Endodermal cell (in vitro differentiated cells): Measurements from ENCODE around the gene MBTPS1. TPM values are rescaled to one million over a fixed set of nuclear protein-coding genes. Genes with fewer than 3 reads are reported as not detected.

Experiments used
- DNase-seq: peaks from one replicate; pipeline ENCODE4 v3.0.0-alpha.2; 2017
- H3K27ac ChIP-seq: 2 replicates; pipeline ENCODE4 v1.5.1; 2013; ENCODE audit warnings: mild to moderate bottlenecking, low read depth, low read length, moderate library complexity
- H3K27me3 ChIP-seq: 2 replicates; pipeline ENCODE4 v1.6.1; 2013; ENCODE audit warnings: mild to moderate bottlenecking, low read length, moderate library complexity; ENCODE audit not compliant: insufficient read depth, control insufficient read depth, poor library complexity, severe bottlenecking
- H3K36me3 ChIP-seq: 2 replicates; pipeline ENCODE4 v1.7.0; 2013; ENCODE audit warnings: mild to moderate bottlenecking, low read length, moderate library complexity; ENCODE audit not compliant: control insufficient read depth, insufficient read depth
- H3K4me1 ChIP-seq: one replicate; pipeline ENCODE4 v1.7.0; 2013; ENCODE audit warnings: low read length; ENCODE audit not compliant: control insufficient read depth, insufficient read depth
- H3K4me3 ChIP-seq: 2 replicates; pipeline ENCODE4 v1.5.1; 2013; ENCODE audit warnings: mild to moderate bottlenecking, low read length, moderate library complexity
- H3K9ac ChIP-seq: 2 replicates; pipeline ENCODE4 v1.6.1; 2013; ENCODE audit warnings: mild to moderate bottlenecking, low read length, moderate library complexity; ENCODE audit not compliant: poor library complexity, severe bottlenecking; ENCODE audit errors: extremely low read depth
- H3K9me3 ChIP-seq: 2 replicates; pipeline ENCODE4 v1.6.1; 2013; ENCODE audit warnings: mild to moderate bottlenecking, low read length, moderate library complexity; ENCODE audit not compliant: control insufficient read depth
- H3K27ac Mint-ChIP-seq: 2 replicates; pipeline ENCODE4 v1.8.0; 2020; ENCODE audit warnings: mixed read lengths
- H3K27me3 Mint-ChIP-seq: 2 replicates; pipeline ENCODE4 v1.8.0; 2021; ENCODE audit warnings: mild to moderate bottlenecking, mixed read lengths; ENCODE audit not compliant: insufficient read depth
- H3K36me3 Mint-ChIP-seq: 2 replicates; pipeline ENCODE4 v1.8.0; 2020; ENCODE audit warnings: low read depth, mixed read lengths
- H3K4me1 Mint-ChIP-seq: 2 replicates; pipeline ENCODE4 v1.8.0; 2020; ENCODE audit warnings: mixed read lengths
- H3K4me3 Mint-ChIP-seq: 2 replicates; pipeline ENCODE4 v1.8.0; 2020; ENCODE audit warnings: mild to moderate bottlenecking, moderate library complexity, mixed read lengths
- H3K9me3 Mint-ChIP-seq: 2 replicates; pipeline ENCODE4 v1.8.0; 2020; ENCODE audit warnings: mild to moderate bottlenecking, mixed read lengths
- WGBS, 2 experiments: methylation state at CpG; one replicate each; pipeline versions ENCODE4 v1.1.5 to v1.1.7; 2013; ENCODE audit warnings: missing lambda C conversion rate in 2 of 2, mixed read lengths in 1 of 2; ENCODE audit not compliant: insufficient coverage in 1 of 2, insufficient read length in 1 of 2; 5-methylcytosine and 5-hydroxymethylcytosine counted together
- total RNA-seq, 2 donors: library from RNA; stranded (reverse); fragmentation: NEBNext Ultra II Directional in 1 of 2; extraction: Animal tissue kit (Norgen Biotek cat#: 25700) in 1 of 2; gene quantifications; 2 replicates in 1 of 2; 3 replicates in 1 of 2; pipeline ENCODE4 v1.2.1, GENCODE V29; 2021
- TF ChIP-seq, protein P1 (sequence below): fragments of 200-600 bp; sonication (generic); conservative IDR thresholded peaks from 2 replicates; pipeline ENCODE4 v1.5.0; 2021; ENCODE audit warnings: antibody characterized with exemption, mild to moderate bottlenecking

Gene MBTPS1
- total RNA-seq, 2 donors from 2014 or later = 59.7 to 62.9 TPM

DNA sequence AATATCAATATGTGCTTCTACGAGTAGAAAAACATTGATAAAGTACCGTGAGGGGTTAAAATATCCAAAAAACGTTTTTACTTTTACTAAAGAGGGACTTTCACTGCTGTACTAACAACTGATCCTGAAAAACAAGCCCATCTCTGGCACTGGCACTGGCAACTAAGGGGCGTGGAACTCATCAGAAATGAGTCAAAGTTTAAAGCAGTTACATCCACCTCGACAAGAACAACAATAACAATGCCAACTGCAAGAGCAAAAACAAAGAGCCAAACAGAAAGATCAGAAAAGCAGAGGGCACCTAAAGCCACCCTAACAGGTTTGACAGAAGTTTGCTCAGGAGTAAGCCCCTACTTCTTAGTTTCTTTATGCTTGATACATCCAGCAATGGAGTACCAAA, 13.1 kb downstream of the MBTPS1 start:
- no peak overlapping the region for H3K4me3 Mint-ChIP-seq
- TF ChIP-seq, protein P1, sequence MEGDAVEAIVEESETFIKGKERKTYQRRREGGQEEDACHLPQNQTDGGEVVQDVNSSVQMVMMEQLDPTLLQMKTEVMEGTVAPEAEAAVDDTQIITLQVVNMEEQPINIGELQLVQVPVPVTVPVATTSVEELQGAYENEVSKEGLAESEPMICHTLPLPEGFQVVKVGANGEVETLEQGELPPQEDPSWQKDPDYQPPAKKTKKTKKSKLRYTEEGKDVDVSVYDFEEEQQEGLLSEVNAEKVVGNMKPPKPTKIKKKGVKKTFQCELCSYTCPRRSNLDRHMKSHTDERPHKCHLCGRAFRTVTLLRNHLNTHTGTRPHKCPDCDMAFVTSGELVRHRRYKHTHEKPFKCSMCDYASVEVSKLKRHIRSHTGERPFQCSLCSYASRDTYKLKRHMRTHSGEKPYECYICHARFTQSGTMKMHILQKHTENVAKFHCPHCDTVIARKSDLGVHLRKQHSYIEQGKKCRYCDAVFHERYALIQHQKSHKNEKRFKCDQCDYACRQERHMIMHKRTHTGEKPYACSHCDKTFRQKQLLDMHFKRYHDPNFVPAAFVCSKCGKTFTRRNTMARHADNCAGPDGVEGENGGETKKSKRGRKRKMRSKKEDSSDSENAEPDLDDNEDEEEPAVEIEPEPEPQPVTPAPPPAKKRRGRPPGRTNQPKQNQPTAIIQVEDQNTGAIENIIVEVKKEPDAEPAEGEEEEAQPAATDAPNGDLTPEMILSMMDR = no peak
- H3K36me3 Mint-ChIP-seq = peaks cover 19% of the 10 kb centered on the region
- no peak overlapping the region for H3K27ac Mint-ChIP-seq
- no peak overlapping the region for H3K4me3 ChIP-seq
- no peak for DNase-seq
- H3K4me1 Mint-ChIP-seq = no peaks in the 10 kb centered on the region
- no peak overlapping the region for H3K9ac ChIP-seq
- no peak overlapping the region for H3K27ac ChIP-seq
- H3K9me3 Mint-ChIP-seq = no peaks in the 10 kb centered on the region
- peaks cover 7% of the 10 kb centered on the region for H3K36me3 ChIP-seq
- 91 to 93% methylated on average over 2 to 5 of the region's 5 CpGs for whole genome bisulfite sequencing, 2 experiments
- no peaks in the 10 kb centered on the region for H3K27me3 ChIP-seq
- H3K9me3 ChIP-seq = no peaks in the 10 kb centered on the region
- no peaks in the 10 kb centered on the region for H3K4me1 ChIP-seq
- H3K27me3 Mint-ChIP-seq = no peaks in the 10 kb centered on the region

DNA sequence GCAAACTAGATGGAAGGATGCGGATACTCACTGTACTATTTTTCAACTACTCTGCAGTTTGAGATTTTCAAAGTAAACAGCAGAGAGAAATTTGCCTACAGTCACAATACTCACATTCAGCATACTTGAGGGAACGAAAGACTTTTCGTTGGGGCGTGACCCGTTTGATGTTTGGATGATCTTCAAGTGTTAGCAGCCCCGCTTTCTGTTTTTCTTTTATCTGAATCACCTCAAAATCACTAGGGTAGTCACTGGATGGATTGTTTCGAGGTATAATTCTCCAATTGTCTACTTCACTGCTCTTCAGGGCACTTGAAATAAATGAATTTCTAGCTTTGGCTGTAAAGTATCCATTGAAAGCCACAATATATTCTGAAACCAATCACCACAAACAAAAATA, 17.8 kb downstream of the MBTPS1 start:
- TF ChIP-seq, protein P1 = no peak
- 98 to 99% methylated on average over 7 of the region's 7 CpGs for WGBS, 2 experiments
- Histone ChIP-seq H3K9ac (no peak overlapping the region), H3K9me3 (no peaks in the 10 kb centered on the region), H3K4me1 (no peaks in the 10 kb centered on the region), H3K27ac (no peak overlapping the region), H3K36me3 (peaks cover 49% of the 10 kb centered on the region), H3K27me3 (no peaks in the 10 kb centered on the region), H3K4me3 (no peak overlapping the region)
- DNase-seq = no peak
- Mint-ChIP-seq H3K9me3 (no peaks in the 10 kb centered on the region), H3K4me3 (no peak overlapping the region), H3K4me1 (peaks cover 5% of the 10 kb centered on the region), H3K27me3 (no peaks in the 10 kb centered on the region), H3K27ac (no peak overlapping the region), H3K36me3 (peaks cover 35% of the 10 kb centered on the region)

DNA sequence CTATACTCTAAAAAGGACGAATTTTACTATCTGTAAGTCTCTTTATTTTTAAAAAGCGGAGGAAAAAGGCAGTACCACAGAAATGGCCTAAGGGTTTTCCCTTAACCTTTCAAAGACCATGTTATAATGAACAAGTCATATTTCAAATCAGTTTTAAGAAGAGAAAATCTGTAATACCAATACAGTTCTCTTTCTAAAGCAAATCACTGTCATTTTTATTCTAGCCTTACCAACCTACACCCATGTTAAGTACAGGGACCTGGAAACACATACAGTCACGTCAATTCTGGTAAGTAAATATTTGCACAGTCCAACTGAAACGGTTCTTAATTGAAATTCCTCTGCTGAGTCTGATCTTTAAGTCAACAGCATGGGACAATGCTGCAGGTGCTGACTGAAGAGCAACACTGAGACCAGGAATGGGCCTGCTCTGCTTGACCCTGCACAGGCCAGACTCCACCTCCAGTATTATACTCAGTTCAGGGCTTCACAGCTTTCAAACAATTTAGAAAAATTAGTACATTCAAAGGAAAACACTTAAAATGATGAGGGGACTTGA, 20.2 kb downstream of the MBTPS1 start:
- H3K4me3 ChIP-seq = peak overlapping the region; percentile 5
- 74 to 85% methylated on average over 2 to 4 of the region's 4 CpGs for WGBS, 2 experiments
- H3K4me1 ChIP-seq = no peaks in the 10 kb centered on the region
- H3K9ac ChIP-seq = peak overlapping the region; percentile 4
- no peak overlapping the region for H3K4me3 Mint-ChIP-seq
- H3K36me3 ChIP-seq = peaks cover 73% of the 10 kb centered on the region
- TF ChIP-seq, protein P1 = no peak
- H3K4me1 Mint-ChIP-seq = peaks cover 5% of the 10 kb centered on the region
- no peak for DNase-seq
- H3K27ac ChIP-seq = no peak overlapping the region
- no peaks in the 10 kb centered on the region for H3K27me3 ChIP-seq
- no peaks in the 10 kb centered on the region for H3K9me3 ChIP-seq
- H3K36me3 Mint-ChIP-seq = peaks cover 49% of the 10 kb centered on the region
- no peaks in the 10 kb centered on the region for H3K9me3 Mint-ChIP-seq
- no peak overlapping the region for H3K27ac Mint-ChIP-seq
- H3K27me3 Mint-ChIP-seq = no peaks in the 10 kb centered on the region
